Fibroblast of lung (primary cell): ENCODE measurements around the gene SERGEF. TPM values are rescaled to one million over a fixed set of nuclear protein-coding genes. Genes with fewer than 3 reads are reported as not detected.

Experiments used
- DNase-seq, 2 donors: peaks; one replicate each; pipeline versions ENCODE4 v3.0.0 to v3.0.0-alpha.2; 2010; ENCODE audit warnings: low read depth in 2 of 2
- H2AFZ ChIP-seq: 2 replicates; pipeline ENCODE4 v1.5.1; 2012; ENCODE audit warnings: low read length, control low read depth, inconsistent platforms
- H3K27ac ChIP-seq: 2 replicates; pipeline ENCODE4 v1.5.1; 2011; ENCODE audit warnings: low read length, control low read depth; ENCODE audit not compliant: insufficient read depth
- H3K27me3 ChIP-seq: 2 replicates; pipeline ENCODE4 v1.5.1; 2011; ENCODE audit warnings: mild to moderate bottlenecking, low read length; ENCODE audit not compliant: control insufficient read depth, insufficient read depth
- H3K36me3 ChIP-seq: 2 replicates; pipeline ENCODE4 v1.5.1; 2011; ENCODE audit warnings: low read length; ENCODE audit not compliant: control insufficient read depth, insufficient read depth
- H3K4me1 ChIP-seq: 2 replicates; pipeline ENCODE4 v1.5.1; 2011; ENCODE audit warnings: low read length; ENCODE audit not compliant: control insufficient read depth, insufficient read depth; ENCODE audit errors: extremely low read depth
- H3K4me2 ChIP-seq: 2 replicates; pipeline ENCODE4 v1.5.1; 2011; ENCODE audit warnings: low read length, control low read depth; ENCODE audit not compliant: insufficient read depth; ENCODE audit errors: extremely low read depth
- H3K4me3 ChIP-seq, 4 experiments: fragments of 200-600 bp in 1 of 4; sonication (generic) in 1 of 4; replicated peaks in 1 of 4; 2 replicates each; pipeline ENCODE4 v1.5.1; 2011 to 2016; ENCODE audit warnings: low read length in 4 of 4, low read depth in 3 of 4, mild to moderate bottlenecking in 3 of 4, control low read depth in 2 of 4, inconsistent platforms in 1 of 4, mixed read lengths in 1 of 4; ENCODE audit not compliant: insufficient read depth in 1 of 4; ENCODE audit errors: control extremely low read depth in 1 of 4
- H3K79me2 ChIP-seq: 2 replicates; pipeline ENCODE4 v1.5.1; 2012; ENCODE audit warnings: mild to moderate bottlenecking, low read length, inconsistent platforms; ENCODE audit not compliant: control insufficient read depth, insufficient read depth
- H3K9ac ChIP-seq: 2 replicates; pipeline ENCODE4 v1.5.1; 2011; ENCODE audit warnings: mild to moderate bottlenecking, low read length, control low read depth; ENCODE audit not compliant: insufficient read depth
- H3K9me3 ChIP-seq: 2 replicates; pipeline ENCODE4 v1.5.1; 2012; ENCODE audit warnings: low read depth, low read length; ENCODE audit not compliant: control insufficient read depth, insufficient read depth
- H4K20me1 ChIP-seq: 2 replicates; pipeline ENCODE4 v1.5.1; 2011; ENCODE audit warnings: low read length; ENCODE audit not compliant: control insufficient read depth, insufficient read depth; ENCODE audit errors: extremely low read depth
- EZH2 ChIP-seq: IDR thresholded peaks from 2 replicates; pipeline ENCODE4 v1.5.1; 2012; ENCODE audit warnings: low read length, control low read depth, mild to moderate bottlenecking; ENCODE audit errors: missing control alignments
- polyA plus RNA-seq, 2 donors: library from polyadenylated mRNA; depleted of rRNA in 1 of 2; stranded (reverse) in 1 of 2; unstranded in 1 of 2; fragments of >200 nt; gene quantifications; 2 replicates each; pipeline ENCODE4 v1.2.1, GENCODE V29; 2011 to 2012; ENCODE audit warnings: missing spikeins in 1 of 2
- total RNA-seq: library from RNA; depleted of rRNA; stranded (reverse); fragments of >200 nt; gene quantifications from 2 replicates; pipeline ENCODE4 v1.2.1, GENCODE V29; 2014
- TF ChIP-seq, protein P1 (sequence below), 2 donors: IDR thresholded peaks in 1 of 2; conservative IDR thresholded peaks in 1 of 2; 1 replicate in 1 of 2; 2 replicates in 1 of 2; pipeline ENCODE4 v1.5.1; 2011 to 2012; ENCODE audit warnings: low read length in 2 of 2, control low read depth in 1 of 2, inconsistent platforms in 1 of 2, low read depth in 1 of 2, mild to moderate bottlenecking in 1 of 2

SERGEF gene
- total and polyA plus RNA-seq, 2 donors (not counting 1 experiment from before 2014, with no cell fraction given), result 14.5 to 38.5 TPM

DNA sequence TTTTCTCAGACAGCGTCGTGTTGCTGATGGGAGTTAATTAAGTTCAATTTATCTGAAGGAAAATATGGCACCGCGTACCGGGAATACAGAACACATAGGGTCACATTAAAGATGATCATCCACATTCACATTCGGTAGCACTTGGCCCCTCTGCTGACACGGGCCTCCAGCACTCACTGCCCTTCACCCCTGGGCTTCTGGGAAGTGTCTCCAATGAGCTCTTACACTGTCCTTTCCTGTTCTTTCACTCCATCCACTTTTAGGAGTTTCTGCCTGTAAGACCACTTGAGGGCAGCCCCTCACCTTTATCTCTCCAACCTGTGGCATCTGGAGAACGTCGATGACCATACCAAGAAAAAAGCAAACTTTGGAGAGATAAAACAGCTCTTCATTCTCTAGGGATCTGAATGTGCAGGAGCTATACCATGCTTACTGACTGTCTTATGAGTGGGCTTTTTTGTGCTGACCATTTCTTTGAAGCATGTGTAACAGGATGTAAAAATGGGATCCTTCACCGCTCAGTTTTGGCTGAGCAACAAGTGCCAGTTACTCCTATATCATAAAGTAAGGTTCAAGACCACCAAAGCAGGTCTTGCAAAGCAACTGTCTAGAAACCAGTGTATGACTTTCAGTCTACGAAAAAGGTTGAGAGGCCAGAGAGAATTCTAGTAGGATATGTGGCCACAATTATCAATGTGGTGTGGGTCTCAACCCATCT lies 1.1 kb upstream of the SERGEF start:
- Histone ChIP-seq H2AFZ (peak overlapping the region; percentile 76), H3K4me1 (peaks cover 4% of the 10 kb centered on the region), H3K36me3 (no peaks in the 10 kb centered on the region), H3K4me2 (peak overlapping the region; percentile 96), H3K9ac (peak overlapping the region; percentile 62), H3K27me3 (peaks cover 2% of the 10 kb centered on the region), H3K4me3 (peak overlapping the region; percentile 72 to 95 (median 89)), H3K9me3 (no peaks in the 10 kb centered on the region), H4K20me1 (no peaks in the 10 kb centered on the region), H3K79me2 (no peaks in the 10 kb centered on the region), H3K27ac (peak overlapping the region; percentile 40)
- DNase-seq, result peak in 1 of 2 donors; percentile 22
- TF ChIP-seq, protein P1, sequence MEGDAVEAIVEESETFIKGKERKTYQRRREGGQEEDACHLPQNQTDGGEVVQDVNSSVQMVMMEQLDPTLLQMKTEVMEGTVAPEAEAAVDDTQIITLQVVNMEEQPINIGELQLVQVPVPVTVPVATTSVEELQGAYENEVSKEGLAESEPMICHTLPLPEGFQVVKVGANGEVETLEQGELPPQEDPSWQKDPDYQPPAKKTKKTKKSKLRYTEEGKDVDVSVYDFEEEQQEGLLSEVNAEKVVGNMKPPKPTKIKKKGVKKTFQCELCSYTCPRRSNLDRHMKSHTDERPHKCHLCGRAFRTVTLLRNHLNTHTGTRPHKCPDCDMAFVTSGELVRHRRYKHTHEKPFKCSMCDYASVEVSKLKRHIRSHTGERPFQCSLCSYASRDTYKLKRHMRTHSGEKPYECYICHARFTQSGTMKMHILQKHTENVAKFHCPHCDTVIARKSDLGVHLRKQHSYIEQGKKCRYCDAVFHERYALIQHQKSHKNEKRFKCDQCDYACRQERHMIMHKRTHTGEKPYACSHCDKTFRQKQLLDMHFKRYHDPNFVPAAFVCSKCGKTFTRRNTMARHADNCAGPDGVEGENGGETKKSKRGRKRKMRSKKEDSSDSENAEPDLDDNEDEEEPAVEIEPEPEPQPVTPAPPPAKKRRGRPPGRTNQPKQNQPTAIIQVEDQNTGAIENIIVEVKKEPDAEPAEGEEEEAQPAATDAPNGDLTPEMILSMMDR (conservative IDR thresholded peaks at IDR 0.05 in 1 of 2, IDR thresholded peaks at IDR 0.05 in 1 of 2; ENCODE audit: low read depth in 1 of 2, low read length in 2 of 2), result no peak
- no peak for TF ChIP-seq EZH2

DNA sequence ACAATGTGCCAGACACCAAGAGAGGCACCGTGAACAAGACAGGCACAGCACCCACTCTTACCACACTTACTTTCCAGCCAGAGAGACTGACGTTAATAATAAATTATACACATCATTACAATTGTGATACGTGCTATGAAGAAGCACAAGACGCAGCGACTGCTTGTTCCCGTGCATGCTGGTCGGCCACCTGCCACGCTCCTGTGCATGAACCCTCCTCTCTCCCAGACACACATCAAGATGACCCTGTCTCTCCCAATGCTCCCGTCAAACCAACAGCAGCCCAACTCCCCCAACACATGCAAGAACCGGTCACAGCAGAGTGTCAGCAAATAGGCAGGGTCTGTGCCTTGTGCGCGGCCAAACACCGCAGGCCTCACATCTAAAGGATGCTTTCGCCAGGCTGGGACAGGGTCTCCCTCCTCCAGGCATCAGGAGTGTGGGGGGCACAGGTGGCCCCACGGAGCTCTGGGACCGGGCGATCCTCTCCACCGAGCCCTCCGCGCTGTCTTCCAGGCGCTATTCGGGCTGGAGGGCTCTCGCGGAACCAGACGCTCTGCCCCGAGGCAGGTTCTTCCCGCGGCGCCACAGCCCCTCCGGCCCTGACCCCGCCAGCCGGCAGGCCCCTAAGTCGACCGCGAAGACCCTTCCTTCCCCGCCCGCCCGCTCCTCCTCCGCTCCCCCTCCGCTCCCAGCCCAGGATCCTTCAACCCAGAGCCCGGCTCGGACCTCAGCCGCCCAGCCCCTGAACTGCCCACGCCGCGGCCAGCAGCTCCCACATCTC lies 533 bp downstream of the SERGEF start:
- Histone ChIP-seq H3K4me2 (peak overlapping the region; percentile 96), H3K27ac (no peak overlapping the region), H3K79me2 (no peaks in the 10 kb centered on the region), H3K9ac (peak overlapping the region; percentile 61), H2AFZ (peak overlapping the region; percentile 81), H3K4me3 (peak overlapping the region; percentile 49 to 95 (median 77)), H3K4me1 (peaks cover 4% of the 10 kb centered on the region), H3K36me3 (no peaks in the 10 kb centered on the region), H4K20me1 (no peaks in the 10 kb centered on the region), H3K27me3 (peaks cover 2% of the 10 kb centered on the region), H3K9me3 (no peaks in the 10 kb centered on the region)
- peak; percentile 23 to 24 for DNase-seq
- TF ChIP-seq EZH2, result no peak
- TF ChIP-seq, protein P1 (conservative IDR thresholded peaks at IDR 0.05 in 1 of 2, IDR thresholded peaks at IDR 0.05 in 1 of 2; ENCODE audit: low read depth in 1 of 2, low read length in 2 of 2), result no peak

DNA sequence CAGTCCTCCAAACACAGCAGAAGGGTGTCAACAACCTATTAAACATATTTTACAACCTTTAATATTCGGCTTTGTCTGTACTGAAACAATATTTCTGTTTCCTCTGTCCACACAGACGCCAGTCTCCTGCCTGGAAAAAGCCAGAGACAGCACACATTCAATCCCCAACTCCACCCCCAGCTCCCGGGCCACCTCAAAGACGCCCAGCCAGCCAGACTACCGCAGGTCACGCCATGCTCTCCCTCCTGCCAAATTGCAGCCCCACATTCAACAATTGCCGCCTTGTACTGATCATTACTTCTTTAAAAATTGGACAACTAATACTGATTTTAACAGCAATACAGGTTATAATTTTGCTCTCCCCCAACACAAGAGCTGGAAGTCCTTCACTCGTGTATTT lies 1.2 kb downstream of the SERGEF start:
- Histone ChIP-seq H3K9me3 (no peaks in the 10 kb centered on the region), H3K9ac (no peak overlapping the region), H4K20me1 (no peaks in the 10 kb centered on the region), H3K27ac (no peak overlapping the region), H3K4me1 (peaks cover 4% of the 10 kb centered on the region), H3K79me2 (no peaks in the 10 kb centered on the region), H3K4me2 (peak overlapping the region; percentile 96), H3K4me3 (peak overlapping the region in 2 of 4 experiments; percentile 60 to 95), H2AFZ (no peak overlapping the region), H3K27me3 (peaks cover 2% of the 10 kb centered on the region), H3K36me3 (no peaks in the 10 kb centered on the region)
- no peak for DNase-seq
- TF ChIP-seq, protein P1 (conservative IDR thresholded peaks at IDR 0.05 in 1 of 2, IDR thresholded peaks at IDR 0.05 in 1 of 2; ENCODE audit: low read depth in 1 of 2, low read length in 2 of 2), result no peak
- TF ChIP-seq EZH2, result no peak
